Activated CD8-positive, alpha-beta T cell treated with anti-CD3 and anti-CD28 coated beads for 36 hours (primary cell): ENCODE results near the gene GLRX5. TPM values are rescaled to one million over a fixed set of nuclear protein-coding genes. Genes with fewer than 3 reads are reported as not detected.

ENCODE experiments used
- ATAC-seq: fragments of 200-7000 bp; cut with Tn5 transposase; one replicate; pipeline ENCODE4 v1.10.0; 2021; ENCODE audit warnings: mild to moderate bottlenecking, moderate library complexity
- CTCF ChIA-PET: fragments of 350-600 bp; sonication (Branson Sonifier 250); formaldehyde crosslinking; loops from one replicate; lab custom pipeline; 2021; ENCODE audit warnings: antibody characterized with exemption; lab: Charles Lee
- POLR2A ChIA-PET: fragments of 350-600 bp; sonication (Branson Sonifier 250); formaldehyde crosslinking; loops from one replicate; lab custom pipeline; 2021; ENCODE audit warnings: antibody characterized with exemption; lab: Charles Lee
- DNase-seq: peaks from one replicate; pipeline ENCODE4 v3.0.0-alpha.2; 2020
- H3K27ac Mint-ChIP-seq: one replicate; pipeline ENCODE4 v1.8.0; 2021; ENCODE audit warnings: mild to moderate bottlenecking, mixed read lengths
- H3K27me3 Mint-ChIP-seq: one replicate; pipeline ENCODE4 v1.8.0; 2021; ENCODE audit warnings: mixed read lengths
- H3K36me3 Mint-ChIP-seq: one replicate; pipeline ENCODE4 v1.8.0; 2021; ENCODE audit warnings: low read depth, mixed read lengths
- H3K4me1 Mint-ChIP-seq: one replicate; pipeline ENCODE4 v1.8.0; 2021; ENCODE audit warnings: low read depth, mixed read lengths
- H3K4me3 Mint-ChIP-seq: one replicate; pipeline ENCODE4 v1.8.0; 2021; ENCODE audit warnings: mild to moderate bottlenecking, moderate library complexity, mixed read lengths
- H3K9me3 Mint-ChIP-seq: one replicate; pipeline ENCODE4 v1.8.0; 2021; ENCODE audit warnings: mixed read lengths
- intact Hi-C: fragments of 100-400 bp; cut with micrococcal nuclease; formaldehyde crosslinking; loops from one replicate; pipeline ENCODE4 v1.10.0; 2022
- total RNA-seq, 2 experiments: library from RNA; stranded (reverse); gene quantifications; one replicate each; pipeline ENCODE4 v1.2.3, GENCODE V29; 2021
- TF ChIP-seq, protein P1 (sequence below): fragments of 200-600 bp; IDR thresholded peaks from one replicate; pipeline ENCODE4 v1.8.0; 2022; ENCODE audit warnings: antibody characterized with exemption, mild to moderate bottlenecking

Gene GLRX5
- total RNA-seq, 2 experiments from 2014 or later = 47.3 to 47.8 TPM

GRCh38 chr14:95543021-95543420, 8.2 kb downstream of the GLRX5 start:
- Mint-ChIP-seq H3K4me1 (peaks cover 47% of the 10 kb centered on the region), H3K27ac (no peak overlapping the region), H3K36me3 (peaks cover 14% of the 10 kb centered on the region), H3K4me3 (no peak overlapping the region), H3K27me3 (no peaks in the 10 kb centered on the region), H3K9me3 (no peaks in the 10 kb centered on the region)
- TF ChIP-seq, protein P1, sequence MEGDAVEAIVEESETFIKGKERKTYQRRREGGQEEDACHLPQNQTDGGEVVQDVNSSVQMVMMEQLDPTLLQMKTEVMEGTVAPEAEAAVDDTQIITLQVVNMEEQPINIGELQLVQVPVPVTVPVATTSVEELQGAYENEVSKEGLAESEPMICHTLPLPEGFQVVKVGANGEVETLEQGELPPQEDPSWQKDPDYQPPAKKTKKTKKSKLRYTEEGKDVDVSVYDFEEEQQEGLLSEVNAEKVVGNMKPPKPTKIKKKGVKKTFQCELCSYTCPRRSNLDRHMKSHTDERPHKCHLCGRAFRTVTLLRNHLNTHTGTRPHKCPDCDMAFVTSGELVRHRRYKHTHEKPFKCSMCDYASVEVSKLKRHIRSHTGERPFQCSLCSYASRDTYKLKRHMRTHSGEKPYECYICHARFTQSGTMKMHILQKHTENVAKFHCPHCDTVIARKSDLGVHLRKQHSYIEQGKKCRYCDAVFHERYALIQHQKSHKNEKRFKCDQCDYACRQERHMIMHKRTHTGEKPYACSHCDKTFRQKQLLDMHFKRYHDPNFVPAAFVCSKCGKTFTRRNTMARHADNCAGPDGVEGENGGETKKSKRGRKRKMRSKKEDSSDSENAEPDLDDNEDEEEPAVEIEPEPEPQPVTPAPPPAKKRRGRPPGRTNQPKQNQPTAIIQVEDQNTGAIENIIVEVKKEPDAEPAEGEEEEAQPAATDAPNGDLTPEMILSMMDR = no peak
- intact Hi-C loops = no loop called here
- ChIA-PET CTCF (interaction anchor here (1.2 kb wide), 1 partner anchor 101 kb away, joined by 4 read pairs; no protein-coding TSS in a partner anchor), POLR2A (no interaction called here)
- ATAC-seq (no peak), DNase-seq (no peak)

DNA sequence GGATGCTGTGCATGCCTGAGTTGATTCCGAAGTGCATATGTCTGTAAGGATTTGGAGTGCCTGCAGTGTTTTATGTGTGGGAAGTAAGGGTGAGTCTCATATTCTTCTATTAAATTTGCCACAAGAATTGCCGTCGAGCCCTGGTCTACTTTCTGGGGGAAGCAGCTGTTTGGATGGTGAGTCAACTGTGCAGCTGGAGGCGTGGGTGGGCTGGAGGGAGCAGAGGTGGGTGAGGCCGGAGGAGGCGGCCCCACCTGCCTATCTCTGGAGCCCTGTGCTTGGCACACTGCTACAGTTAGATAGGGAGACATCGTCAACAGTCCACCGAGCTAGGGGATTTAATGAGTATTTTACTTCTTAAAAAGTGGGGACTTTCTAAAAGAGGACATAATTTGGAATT, 9.7 kb downstream of the GLRX5 start:
- TF ChIP-seq, protein P1 = no peak
- ATAC-seq (no peak), DNase-seq (no peak)
- no peak overlapping the region for H3K4me3 Mint-ChIP-seq
- no peaks in the 10 kb centered on the region for H3K27me3 Mint-ChIP-seq
- no peak overlapping the region for H3K27ac Mint-ChIP-seq
- H3K9me3 Mint-ChIP-seq = no peaks in the 10 kb centered on the region
- POLR2A ChIA-PET = no interaction called here
- H3K36me3 Mint-ChIP-seq = peaks cover 11% of the 10 kb centered on the region
- intact Hi-C loops = no loop called here
- peaks cover 33% of the 10 kb centered on the region for H3K4me1 Mint-ChIP-seq
- CTCF ChIA-PET = interaction anchor here (1.3 to 1.5 kb wide), 2 partner anchors 15 to 18 kb away, joined by 3 to 4 read pairs; no protein-coding TSS in a partner anchor

- CTCF ChIA-PET = interaction anchor here (0.6 to 2.5 kb wide), 5 partner anchors 10 to 449 kb away, joined by 3 to 8 read pairs (median 5); no protein-coding TSS in a partner anchor
- peaks cover 27% of the 10 kb centered on the region for H3K4me1 Mint-ChIP-seq
Measured at GRCh38 chr14:95545515-95546168, 10.8 kb downstream of the GLRX5 start.

DNA sequence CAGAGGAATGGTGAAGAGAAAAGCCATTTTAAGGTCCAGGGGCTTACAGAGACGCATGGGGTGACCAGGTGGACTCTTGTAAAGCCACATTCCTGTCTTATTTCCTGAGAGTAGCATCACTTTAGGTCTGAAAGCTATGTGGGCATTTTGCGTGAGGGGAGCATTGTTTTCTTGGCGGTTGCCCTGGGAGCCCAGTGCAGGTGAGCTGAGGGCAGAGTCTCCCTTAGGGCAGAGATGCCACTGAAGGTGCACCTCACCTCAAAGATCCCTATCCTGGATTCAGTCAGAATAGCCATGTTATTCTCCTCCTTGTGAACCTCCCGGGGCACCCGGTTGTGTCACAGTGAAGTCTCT, 12.4 kb downstream of the GLRX5 start:
- H3K27me3 Mint-ChIP-seq = no peaks in the 10 kb centered on the region
- DNase-seq (no peak), ATAC-seq (no peak)
- ChIA-PET CTCF (interaction anchor here (1.8 to 2.5 kb wide), 3 partner anchors 10 to 447 kb away, joined by 5 to 8 read pairs (median 7); no protein-coding TSS in a partner anchor), POLR2A (no interaction called here)
- H3K4me3 Mint-ChIP-seq = no peak overlapping the region
- H3K27ac Mint-ChIP-seq = no peak overlapping the region
- intact Hi-C loops = no loop called here
- H3K4me1 Mint-ChIP-seq = peaks cover 15% of the 10 kb centered on the region
- TF ChIP-seq, protein P1 = no peak
- no peaks in the 10 kb centered on the region for H3K9me3 Mint-ChIP-seq
- H3K36me3 Mint-ChIP-seq = peaks cover 11% of the 10 kb centered on the region

More at GRCh38 chr14:95545515-95546168, 10.8 kb downstream of the GLRX5 start:
- Mint-ChIP-seq H3K4me3 (no peak overlapping the region), H3K27me3 (no peaks in the 10 kb centered on the region), H3K36me3 (peaks cover 11% of the 10 kb centered on the region), H3K9me3 (no peaks in the 10 kb centered on the region), H3K27ac (no peak overlapping the region)
- TF ChIP-seq, protein P1 = no peak
- intact Hi-C loops = no loop called here
- POLR2A ChIA-PET = interaction anchor here (1.6 kb wide), 1 partner anchor 11 kb away, joined by 4 read pairs; the partner anchor contains the start of gene GLRX5
- ATAC-seq (no peak), DNase-seq (no peak)

DNA sequence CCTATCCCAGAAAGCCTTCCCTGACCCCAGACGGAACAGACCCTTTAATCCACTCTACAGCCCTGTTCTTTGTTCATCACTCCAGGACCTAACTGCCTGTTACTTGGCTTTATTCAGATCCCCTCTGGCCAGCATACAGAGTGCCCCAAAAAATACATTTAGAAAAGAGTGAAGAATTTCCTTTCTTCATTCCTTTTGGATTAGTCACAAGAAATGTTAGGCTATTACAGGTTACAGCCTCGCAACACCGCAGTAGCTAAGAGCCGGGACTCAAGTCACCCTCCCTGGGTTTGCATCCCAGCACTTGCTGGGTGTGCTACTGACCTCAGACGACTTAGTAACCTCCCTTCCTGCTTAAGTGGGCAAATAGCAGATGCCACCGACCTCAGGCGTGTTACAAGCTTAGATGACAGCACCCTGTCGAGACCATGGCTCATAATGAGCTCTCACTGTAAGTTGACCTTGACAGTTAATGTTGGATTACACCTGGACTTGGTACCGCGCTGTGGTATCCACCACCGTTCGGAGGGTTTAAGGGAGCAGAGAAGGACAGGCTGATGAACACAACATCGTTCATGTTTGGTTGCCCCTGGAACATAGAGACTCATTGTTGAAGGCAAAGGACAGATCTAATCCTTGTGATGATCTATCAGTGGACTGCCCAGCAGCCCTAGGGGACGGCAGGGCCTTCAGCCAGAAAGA, 12.9 kb downstream of the GLRX5 start:
- Mint-ChIP-seq H3K4me1 (peaks cover 15% of the 10 kb centered on the region), H3K9me3 (no peaks in the 10 kb centered on the region), H3K4me3 (no peak overlapping the region), H3K36me3 (peaks cover 11% of the 10 kb centered on the region), H3K27me3 (no peaks in the 10 kb centered on the region), H3K27ac (no peak overlapping the region)
- intact Hi-C loops = no loop called here
- DNase-seq (no peak), ATAC-seq (no peak)
- ChIA-PET CTCF (interaction anchor here (1.8 to 2.5 kb wide), 3 partner anchors 9 to 446 kb away, joined by 5 to 8 read pairs (median 7); no protein-coding TSS in a partner anchor), POLR2A (no interaction called here)
- TF ChIP-seq, protein P1 = no peak
